Astrocyte of the cerebellum (primary cell): Measurements from ENCODE around the gene MAFB.

Experiments used
- DNase-seq: peaks from one replicate; pipeline ENCODE4 v3.0.0-alpha.2; 2011; ENCODE audit warnings: low read depth
- H3K4me3 ChIP-seq: 2 replicates; pipeline ENCODE4 v1.5.1; 2011; ENCODE audit warnings: mild to moderate bottlenecking, low read depth, low read length, moderate library complexity
- in situ Hi-C: cut with HindIII; loops from 2 replicates; pipeline ENCODE4 v1.10.0; 2017; ENCODE audit warnings: low sequenced_read_pairs
- TF ChIP-seq, protein P1 (sequence below): IDR thresholded peaks from 2 replicates; pipeline ENCODE4 v1.5.1; 2012; ENCODE audit warnings: low read length, low read depth, moderate library complexity, mild to moderate bottlenecking; ENCODE audit errors: missing control alignments

MAFB gene

GRCh38 chr20:40654876-40655275, 34.2 kb downstream of the MAFB start:
- DNase-seq, result no peak
- no peak overlapping the region for H3K4me3 ChIP-seq
- in situ Hi-C loops, result loop anchor here (25.0 kb wide), 1 partner anchor 868 kb away; no protein-coding TSS in a partner anchor
- TF ChIP-seq, protein P1, sequence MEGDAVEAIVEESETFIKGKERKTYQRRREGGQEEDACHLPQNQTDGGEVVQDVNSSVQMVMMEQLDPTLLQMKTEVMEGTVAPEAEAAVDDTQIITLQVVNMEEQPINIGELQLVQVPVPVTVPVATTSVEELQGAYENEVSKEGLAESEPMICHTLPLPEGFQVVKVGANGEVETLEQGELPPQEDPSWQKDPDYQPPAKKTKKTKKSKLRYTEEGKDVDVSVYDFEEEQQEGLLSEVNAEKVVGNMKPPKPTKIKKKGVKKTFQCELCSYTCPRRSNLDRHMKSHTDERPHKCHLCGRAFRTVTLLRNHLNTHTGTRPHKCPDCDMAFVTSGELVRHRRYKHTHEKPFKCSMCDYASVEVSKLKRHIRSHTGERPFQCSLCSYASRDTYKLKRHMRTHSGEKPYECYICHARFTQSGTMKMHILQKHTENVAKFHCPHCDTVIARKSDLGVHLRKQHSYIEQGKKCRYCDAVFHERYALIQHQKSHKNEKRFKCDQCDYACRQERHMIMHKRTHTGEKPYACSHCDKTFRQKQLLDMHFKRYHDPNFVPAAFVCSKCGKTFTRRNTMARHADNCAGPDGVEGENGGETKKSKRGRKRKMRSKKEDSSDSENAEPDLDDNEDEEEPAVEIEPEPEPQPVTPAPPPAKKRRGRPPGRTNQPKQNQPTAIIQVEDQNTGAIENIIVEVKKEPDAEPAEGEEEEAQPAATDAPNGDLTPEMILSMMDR, result no peak

DNA sequence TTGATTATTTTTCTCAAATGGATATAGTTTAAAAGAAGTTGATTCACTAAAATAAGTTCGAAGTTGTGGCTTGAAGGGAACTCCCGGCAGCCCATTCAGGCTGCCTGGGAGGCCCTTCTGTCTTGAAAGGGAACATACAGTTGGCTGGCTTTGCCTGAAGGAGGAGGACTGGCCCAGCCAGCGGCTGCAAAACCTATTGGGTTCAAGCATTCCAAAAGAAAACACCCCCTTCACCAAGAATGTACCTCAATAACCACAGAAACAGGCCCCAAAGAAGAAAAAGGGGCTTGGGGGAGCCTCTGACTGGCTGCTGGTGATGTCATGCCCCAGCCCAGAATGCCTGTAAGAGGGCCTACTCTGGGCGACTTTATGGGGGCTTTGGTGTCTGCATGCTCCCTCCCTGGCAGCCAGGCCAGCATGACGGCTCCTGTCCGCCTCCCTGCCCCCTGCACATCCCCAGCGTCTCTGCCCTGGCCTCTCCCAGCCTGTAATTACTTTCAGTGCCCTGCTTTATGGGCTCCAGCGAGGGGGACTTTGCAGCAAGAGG, 36.5 kb downstream of the MAFB start:
- TF ChIP-seq, protein P1, result no peak
- peak; percentile 64 for DNase-seq
- H3K4me3 ChIP-seq, result no peak overlapping the region
- in situ Hi-C loops, result loop anchor here (25.0 kb wide), 1 partner anchor 865 kb away; no protein-coding TSS in a partner anchor

DNA sequence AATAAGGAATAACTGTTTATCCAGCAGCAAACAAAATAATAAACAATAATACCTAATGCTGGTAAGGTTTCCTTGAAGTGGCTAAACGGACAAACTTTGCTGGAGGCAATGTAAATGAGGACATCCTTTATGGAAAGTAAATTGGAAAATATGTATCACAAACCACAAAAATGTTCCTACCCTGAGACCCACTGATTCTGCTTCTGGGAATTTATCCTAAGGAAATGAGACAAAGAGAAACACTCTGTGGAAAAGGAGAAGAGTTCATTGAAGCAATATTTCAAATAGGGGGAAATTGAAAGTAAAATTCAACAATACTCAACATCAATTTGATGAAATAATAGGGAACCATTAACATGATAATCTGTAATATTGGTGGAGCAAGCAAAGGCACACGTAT, 37.9 kb downstream of the MAFB start:
- peak; percentile 78 for DNase-seq
- H3K4me3 ChIP-seq, result no peak overlapping the region
- in situ Hi-C loops, result loop anchor here (25.0 kb wide), 1 partner anchor 864 kb away; no protein-coding TSS in a partner anchor
- TF ChIP-seq, protein P1, result no peak

- in situ Hi-C loops, result loop anchor here (25.0 kb wide), 1 partner anchor 863 kb away; no protein-coding TSS in a partner anchor
- TF ChIP-seq, protein P1, result no peak
- H3K4me3 ChIP-seq, result no peak overlapping the region
- no peak for DNase-seq
These were observed 38.3 kb downstream of the MAFB start for GRCh38 chr20:40650707-40651106.

DNA sequence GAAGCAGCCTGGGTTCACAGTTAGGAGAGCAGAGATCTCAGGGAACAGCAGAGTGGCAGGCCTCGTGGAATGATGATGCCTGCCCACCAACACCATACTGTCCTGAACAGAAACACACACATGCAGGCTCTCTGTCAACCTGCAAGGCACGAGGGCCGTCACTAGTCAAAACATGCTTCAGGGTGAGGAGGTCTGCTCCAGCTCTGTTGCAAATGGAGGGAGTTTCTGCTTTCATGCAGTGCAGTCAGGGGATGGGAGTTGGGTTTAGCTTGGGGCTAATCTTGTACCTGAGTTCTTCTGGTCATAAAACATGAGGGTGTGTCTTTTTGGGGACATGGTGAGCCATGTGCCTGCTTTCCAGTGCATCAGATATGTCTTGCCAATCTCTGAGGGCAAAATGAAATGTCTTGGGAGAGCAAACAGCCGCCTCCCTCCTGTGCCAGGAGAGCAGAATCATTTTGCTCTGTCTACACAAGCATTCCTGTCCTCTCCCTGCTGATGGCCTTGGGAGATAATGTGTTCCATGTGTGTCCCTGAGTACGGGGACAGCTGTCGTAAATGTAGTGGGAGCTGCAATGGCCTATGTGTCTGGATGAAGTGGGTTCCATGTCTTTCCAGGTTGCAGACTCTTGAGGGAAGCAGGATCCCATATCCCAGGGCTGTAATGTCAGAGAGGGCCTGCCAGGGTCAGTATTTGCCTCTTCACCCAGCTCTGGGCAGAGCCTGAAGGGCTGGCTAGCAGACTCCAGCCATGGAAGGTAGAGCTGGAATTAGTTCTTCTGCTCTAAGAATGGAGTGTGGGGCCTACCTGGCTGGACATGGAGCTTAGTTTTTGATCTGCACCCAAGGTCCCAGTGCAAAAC, 40.6 kb downstream of the MAFB start:
- TF ChIP-seq, protein P1, result no peak
- in situ Hi-C loops, result no loop called here

GRCh38 chr20:40646813-40647212, 42.2 kb downstream of the MAFB start:
- no peak overlapping the region for H3K4me3 ChIP-seq
- in situ Hi-C loops, result no loop called here
- DNase-seq, result no peak
- TF ChIP-seq, protein P1, result no peak

More for the DNA sequence above, 40.6 kb downstream of the MAFB start:
- DNase-seq, result no peak
- no peak overlapping the region for H3K4me3 ChIP-seq
